Right lobe of liver (tissue), 6 donors: ENCODE measurements around the gene SLC38A10. TPM values are rescaled to one million over a fixed set of nuclear protein-coding genes. Genes with fewer than 3 reads are reported as not detected.

ENCODE experiments used
- ATAC-seq, 4 donors: fragments of 200-7000 bp; cut with Tn5 transposase; one replicate each; pipeline ENCODE4 v1.9.1; 2020; ENCODE audit warnings: mild to moderate bottlenecking in 4 of 4, moderate library complexity in 4 of 4
- DNase-seq, 3 donors: peaks; one replicate each; pipeline ENCODE4 v3.0.0-alpha.2; 2020
- H3K27ac ChIP-seq, 3 donors: fragments of 200-600 bp; one replicate each; pipeline ENCODE4 v1.8.0; 2022
- H3K27me3 ChIP-seq, 2 donors: fragments of 200-600 bp; one replicate each; pipeline ENCODE4 v1.8.0; 2022
- H3K36me3 ChIP-seq, 4 donors: fragments of 200-600 bp; sonication (generic) in 1 of 4; one replicate each; pipeline versions ENCODE4 v1.5.1 to v1.8.0; 2017 to 2022; ENCODE audit warnings: control low read depth in 1 of 4
- H3K4me1 ChIP-seq, 4 donors: fragments of 200-600 bp; sonication (generic) in 1 of 4; one replicate each; pipeline versions ENCODE4 v1.5.1 to v1.8.0; 2017 to 2022; ENCODE audit warnings: control low read depth in 1 of 4
- H3K4me3 ChIP-seq, 3 donors: fragments of 200-600 bp; one replicate each; pipeline ENCODE4 v1.8.0; 2022
- H3K9me3 ChIP-seq, 4 donors: fragments of 200-600 bp; sonication (generic) in 1 of 4; one replicate each; pipeline versions ENCODE4 v1.5.1 to v1.8.0; 2017 to 2022; ENCODE audit warnings: control low read depth in 1 of 4
- POLR2A ChIP-seq: fragments of 450-650 bp; IDR thresholded peaks from one replicate; pipeline ENCODE4 v1.6.1; 2017; ENCODE audit warnings: antibody characterized with exemption, mild to moderate bottlenecking
- WGBS: methylation state at CpG from one replicate; pipeline ENCODE4 v1.1.6; 2018; ENCODE audit warnings: low coverage, low lambda C conversion rate; ENCODE audit not compliant: insufficient coverage; ENCODE audit errors: missing lambda C conversion rate; 5-methylcytosine and 5-hydroxymethylcytosine counted together
- intact Hi-C, 2 donors: fragments of 100-400 bp; cut with DNase I; formaldehyde crosslinking; loops; one replicate each; pipeline versions ENCODE4 v1.11.2 to v1.14.1; 2022
- total RNA-seq, 6 experiments: library from RNA; depleted of rRNA in 2 of 6; stranded (reverse); fragments of >200 nt in 2 of 6; fragmentation: NEBNext Ultra II Directional in 3 of 6; extraction: Animal tissue kit (Norgen Biotek cat#: 25700) in 3 of 6; gene quantifications; one replicate each; pipeline versions ENCODE4 v1.1.0 to v1.2.4, GENCODE V29; 2016 to 2023
- TF ChIP-seq, protein P1 (sequence below), 4 donors: fragments of 200-600 bp in 3 of 4; fragments of 450-650 bp in 1 of 4; IDR thresholded peaks; one replicate each; pipeline versions ENCODE4 v1.5.1 to v1.8.0; 2016 to 2022; ENCODE audit warnings: antibody characterized with exemption in 4 of 4, mild to moderate bottlenecking in 2 of 4
- donor health status: DM: no; HTN: yes; CAD: no.
- donor health status: DM: no; HTN: no; CAD: no.
- donor health status: DM: no; HTN: no; CAD: no.
- donor health status: DM: no; HTN: yes; CAD: no.
- donor health status: DM: no; HTN: yes; CAD: no.

SLC38A10 gene
- total RNA-seq, 6 experiments from 2014 or later = 60.9 to 104 (median 86.1) TPM

DNA sequence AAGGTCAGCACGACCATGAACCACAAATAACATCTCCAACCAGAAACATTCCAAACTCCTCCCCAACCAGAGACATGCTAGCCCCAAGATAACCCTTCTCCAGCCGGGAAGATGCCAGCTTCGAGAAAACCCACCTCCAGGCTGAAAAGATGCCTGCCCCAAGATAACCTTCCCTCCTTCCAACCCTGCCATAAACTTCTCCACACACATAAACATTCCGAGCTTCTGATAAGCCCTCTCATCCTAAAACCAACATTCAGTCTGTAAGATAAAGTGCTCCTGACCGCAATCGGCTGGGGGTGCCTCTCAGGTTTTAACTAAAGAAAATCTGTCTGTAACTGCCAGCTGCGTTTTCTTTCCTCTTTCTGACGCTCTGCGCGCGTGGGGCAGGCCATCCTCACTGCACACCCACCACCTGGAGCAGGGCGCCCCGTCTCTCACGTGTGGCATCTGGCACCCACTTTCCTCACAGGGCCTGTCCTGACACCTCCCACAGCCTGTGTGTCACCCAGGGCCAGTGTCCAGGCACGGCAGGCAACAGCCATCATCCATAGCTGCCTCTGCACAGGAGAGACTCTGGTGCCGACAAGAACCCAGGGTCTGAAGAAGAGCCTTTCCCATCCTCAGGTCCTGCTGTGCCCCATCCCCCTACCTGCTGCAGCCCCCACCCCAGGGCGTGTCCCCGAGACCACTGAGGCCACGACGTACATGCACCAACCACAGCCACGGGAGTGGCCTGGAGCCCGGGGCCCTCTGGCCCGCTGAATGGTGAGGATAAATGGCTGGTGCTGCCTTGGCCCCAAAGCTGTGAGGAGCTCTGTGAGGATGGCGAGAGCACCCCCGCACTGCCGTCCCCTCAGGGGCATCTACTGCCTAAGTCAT is 59.9 kb downstream of the SLC38A10 start:
- Histone ChIP-seq H3K27me3 (no peaks in the 10 kb centered on the region), H3K27ac (no peak overlapping the region), H3K36me3 (peaks cover 0 to 14% (median 1%) of the 10 kb centered on the region in 4 donors), H3K9me3 (no peaks in the 10 kb centered on the region), H3K4me3 (no peak overlapping the region), H3K4me1 (peaks cover 0 to 11% (median 5%) of the 10 kb centered on the region in 4 donors)
- 95% methylated on average over 15 of the region's 26 CpGs for WGBS
- ATAC-seq (no peak), DNase-seq (no peak)
- intact Hi-C loops = loop anchor here in 1 of 2 donors (10.0 kb wide), 1 partner anchor 90 kb away; no protein-coding TSS in a partner anchor
- TF ChIP-seq, protein P1, sequence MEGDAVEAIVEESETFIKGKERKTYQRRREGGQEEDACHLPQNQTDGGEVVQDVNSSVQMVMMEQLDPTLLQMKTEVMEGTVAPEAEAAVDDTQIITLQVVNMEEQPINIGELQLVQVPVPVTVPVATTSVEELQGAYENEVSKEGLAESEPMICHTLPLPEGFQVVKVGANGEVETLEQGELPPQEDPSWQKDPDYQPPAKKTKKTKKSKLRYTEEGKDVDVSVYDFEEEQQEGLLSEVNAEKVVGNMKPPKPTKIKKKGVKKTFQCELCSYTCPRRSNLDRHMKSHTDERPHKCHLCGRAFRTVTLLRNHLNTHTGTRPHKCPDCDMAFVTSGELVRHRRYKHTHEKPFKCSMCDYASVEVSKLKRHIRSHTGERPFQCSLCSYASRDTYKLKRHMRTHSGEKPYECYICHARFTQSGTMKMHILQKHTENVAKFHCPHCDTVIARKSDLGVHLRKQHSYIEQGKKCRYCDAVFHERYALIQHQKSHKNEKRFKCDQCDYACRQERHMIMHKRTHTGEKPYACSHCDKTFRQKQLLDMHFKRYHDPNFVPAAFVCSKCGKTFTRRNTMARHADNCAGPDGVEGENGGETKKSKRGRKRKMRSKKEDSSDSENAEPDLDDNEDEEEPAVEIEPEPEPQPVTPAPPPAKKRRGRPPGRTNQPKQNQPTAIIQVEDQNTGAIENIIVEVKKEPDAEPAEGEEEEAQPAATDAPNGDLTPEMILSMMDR (IDR thresholded peaks at IDR 0.05) = no peak
- no peak for TF ChIP-seq POLR2A

DNA sequence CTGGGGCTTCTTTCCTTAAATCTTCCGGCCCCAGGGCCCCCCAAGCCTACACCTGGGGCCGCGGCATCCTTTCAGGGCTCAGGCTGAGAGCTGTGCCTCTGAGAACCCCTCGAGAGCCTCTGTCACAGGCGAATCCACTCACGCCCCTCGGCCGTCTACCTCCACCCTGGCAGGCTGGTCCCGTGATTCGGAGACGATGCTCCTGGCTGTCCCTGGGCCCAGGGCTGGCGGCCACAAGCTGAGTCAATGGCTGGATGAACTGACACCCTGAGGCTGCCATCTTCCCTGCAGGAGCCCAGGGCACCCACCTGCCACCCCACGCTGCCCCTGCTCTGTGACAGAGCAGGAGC is 60.6 kb downstream of the SLC38A10 start:
- no peaks in the 10 kb centered on the region for H3K9me3 ChIP-seq
- H3K36me3 ChIP-seq = peaks cover 0 to 19% (median 1%) of the 10 kb centered on the region in 4 donors
- no peak overlapping the region for H3K4me3 ChIP-seq
- DNase-seq (no peak), ATAC-seq (no peak)
- no peaks in the 10 kb centered on the region for H3K27me3 ChIP-seq
- intact Hi-C loops = loop anchor here in 1 of 2 donors (10.0 kb wide), 1 partner anchor 90 kb away; no protein-coding TSS in a partner anchor
- TF ChIP-seq, protein P1 (IDR thresholded peaks at IDR 0.05) = no peak
- no peak for TF ChIP-seq POLR2A
- 93% methylated on average over 3 of the region's 13 CpGs for WGBS
- no peak overlapping the region for H3K27ac ChIP-seq
- peaks cover 0 to 11% (median 3%) of the 10 kb centered on the region in 4 donors for H3K4me1 ChIP-seq

DNA sequence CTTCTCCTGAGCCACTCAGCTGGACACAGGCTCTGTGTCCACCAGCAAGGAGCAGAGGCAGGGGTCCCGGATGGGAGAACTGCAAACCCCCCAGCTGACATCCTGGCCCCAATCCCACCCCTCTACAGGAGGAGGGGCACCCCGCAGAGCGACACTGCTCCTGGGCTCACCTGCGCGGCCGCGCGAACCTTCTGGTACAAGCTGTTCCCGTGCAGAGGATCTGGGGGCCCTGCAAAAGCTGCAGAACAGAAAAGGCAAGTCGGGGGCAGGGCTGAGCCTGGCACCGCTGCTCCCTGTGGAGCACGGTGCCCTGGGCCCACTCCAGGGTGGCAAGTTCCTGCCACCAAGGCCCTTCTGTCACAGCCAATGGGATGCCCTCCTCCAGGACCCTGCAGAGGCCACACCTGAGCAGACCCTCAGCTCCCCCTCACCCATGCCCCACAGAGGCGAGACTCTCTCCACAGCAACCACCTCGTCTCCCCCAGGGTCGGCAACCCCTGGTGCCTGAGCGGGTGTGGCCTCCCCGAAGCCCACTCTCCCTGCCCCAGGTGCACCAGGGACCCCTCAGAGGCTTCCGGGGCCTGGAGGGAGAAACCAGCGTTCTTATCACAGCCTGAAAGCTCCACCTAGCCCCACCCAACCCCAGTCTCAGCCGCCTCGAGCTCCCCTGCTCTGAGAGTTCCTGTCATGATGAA is 61.1 kb downstream of the SLC38A10 start:
- Histone ChIP-seq H3K4me3 (no peak overlapping the region), H3K27ac (no peak overlapping the region), H3K9me3 (no peaks in the 10 kb centered on the region), H3K36me3 (peaks cover 0 to 20% (median 1%) of the 10 kb centered on the region in 4 donors), H3K27me3 (no peaks in the 10 kb centered on the region), H3K4me1 (peaks cover 0 to 11% (median 3%) of the 10 kb centered on the region in 4 donors)
- no peak for DNase-seq
- intact Hi-C loops = loop anchor here in 1 of 2 donors (10.0 kb wide), 1 partner anchor 89 kb away; no protein-coding TSS in a partner anchor
- TF ChIP-seq POLR2A = no peak
- TF ChIP-seq, protein P1 (IDR thresholded peaks at IDR 0.05) = no peak
- ATAC-seq = no peak
- 92% methylated on average over 2 of the region's 21 CpGs for WGBS

GRCh38 chr17:81233316-81233715 is 61.8 kb downstream of the SLC38A10 start:
- H3K27ac ChIP-seq = no peak overlapping the region
- peaks cover 0 to 20% (median 1%) of the 10 kb centered on the region in 4 donors for H3K36me3 ChIP-seq
- intact Hi-C loops = loop anchor here in 1 of 2 donors (10.0 kb wide), 1 partner anchor 89 kb away; no protein-coding TSS in a partner anchor
- ATAC-seq = no peak
- H3K4me3 ChIP-seq = no peak overlapping the region
- no peaks in the 10 kb centered on the region for H3K9me3 ChIP-seq
- DNase-seq = no peak
- H3K27me3 ChIP-seq = no peaks in the 10 kb centered on the region
- peaks cover 0 to 11% (median 3%) of the 10 kb centered on the region in 4 donors for H3K4me1 ChIP-seq
- TF ChIP-seq POLR2A = no peak
- TF ChIP-seq, protein P1 (IDR thresholded peaks at IDR 0.05) = no peak
- WGBS = no CpG with 5 or more reads among the region's 17 CpGs
